ENCODE results near the gene TSSK2.
"Not testable (repeated sequence)": the region's sequence is repeated elsewhere in the genome, so short reads cannot be mapped to it uniquely, and the experiment has no call there.

TSSK2 gene
- 0 to 0.13 (median 0) reads per million in 9 experiments for total RNA-seq

DNA sequence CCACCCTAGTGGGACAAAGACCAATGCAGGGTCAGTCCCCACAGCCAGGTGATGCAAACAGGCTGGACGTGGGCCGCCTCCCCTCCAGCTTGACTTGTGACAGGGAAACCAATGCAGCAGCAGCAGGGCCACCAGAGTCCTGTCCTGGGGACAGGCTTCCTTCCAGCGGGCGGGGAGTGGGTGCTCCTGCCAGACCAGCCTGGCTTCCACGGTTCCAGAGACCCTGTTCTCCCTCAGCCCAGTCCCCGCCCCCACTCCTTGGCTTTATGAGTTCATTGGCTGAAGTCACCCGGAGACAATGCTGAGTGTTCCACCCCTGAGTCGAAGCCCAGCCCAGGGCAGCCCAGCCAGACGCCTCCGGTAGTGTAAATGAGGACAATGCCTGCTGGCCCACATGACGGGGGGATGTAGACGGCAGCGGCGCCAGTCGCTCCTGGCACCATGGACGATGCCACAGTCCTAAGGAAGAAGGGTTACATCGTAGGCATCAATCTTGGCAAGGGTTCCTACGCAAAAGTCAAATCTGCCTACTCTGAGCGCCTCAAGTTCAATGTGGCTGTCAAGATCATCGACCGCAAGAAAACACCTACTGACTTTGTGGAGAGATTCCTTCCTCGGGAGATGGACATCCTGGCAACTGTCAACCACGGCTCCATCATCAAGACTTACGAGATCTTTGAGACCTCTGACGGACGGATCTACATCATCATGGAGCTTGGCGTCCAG, at the start of gene TSSK2:
Gene TSSK2, plus strand, starts transcription at position 350 of the 726 bp plus-strand sequence. Its CDS starts 92 bp downstream, at position 442.
- Mint-ChIP-seq H3K27me3 (no peaks in the 10 kb centered on the region), H3K4me1 (ENCODE audit: low read depth in 2 of 2) (no peaks in the 10 kb centered on the region), H3K9me3 (no peaks in the 10 kb centered on the region), H3K27ac (no peak within 1 kb of the TSS), H3K36me3 (ENCODE audit: insufficient read depth) (peaks cover 41% of the 10 kb centered on the region), H3K4me3 (no peak within 1 kb of the TSS)
- no peak for ATAC-seq (replicated peaks)
- DNase-seq = no peak

DNA sequence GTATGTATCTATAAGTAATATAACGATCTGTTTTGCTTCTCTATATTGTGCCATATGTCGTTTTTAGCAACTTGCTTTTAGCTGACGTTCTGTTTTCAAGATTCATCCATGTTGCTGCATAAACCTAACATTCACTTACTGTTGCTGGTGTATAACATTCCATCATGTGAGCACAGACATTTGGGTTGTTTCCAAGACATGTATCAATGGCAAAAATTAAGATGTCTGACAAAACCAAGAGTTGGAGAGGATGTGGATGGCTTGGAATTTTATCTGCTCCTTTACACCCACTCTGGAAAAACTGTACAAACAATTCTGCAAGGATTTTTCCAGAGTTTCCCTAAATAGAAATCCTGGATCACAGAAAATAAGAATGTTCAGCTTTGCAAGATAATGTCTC, 49.8 kb upstream of the TSSK2 start:
- no peak overlapping the region for H3K27ac Mint-ChIP-seq
- H3K27me3 Mint-ChIP-seq = no peaks in the 10 kb centered on the region
- no peak for DNase-seq
- no peak overlapping the region for H3K4me3 Mint-ChIP-seq
- H3K36me3 Mint-ChIP-seq (ENCODE audit: insufficient read depth) = peaks cover 35% of the 10 kb centered on the region
- no peak for ATAC-seq (replicated peaks)
- no peaks in the 10 kb centered on the region for H3K9me3 Mint-ChIP-seq
- H3K4me1 Mint-ChIP-seq (ENCODE audit: low read depth in 2 of 2) = peaks cover 12 to 19% of the 10 kb centered on the region in 2 donors

DNA sequence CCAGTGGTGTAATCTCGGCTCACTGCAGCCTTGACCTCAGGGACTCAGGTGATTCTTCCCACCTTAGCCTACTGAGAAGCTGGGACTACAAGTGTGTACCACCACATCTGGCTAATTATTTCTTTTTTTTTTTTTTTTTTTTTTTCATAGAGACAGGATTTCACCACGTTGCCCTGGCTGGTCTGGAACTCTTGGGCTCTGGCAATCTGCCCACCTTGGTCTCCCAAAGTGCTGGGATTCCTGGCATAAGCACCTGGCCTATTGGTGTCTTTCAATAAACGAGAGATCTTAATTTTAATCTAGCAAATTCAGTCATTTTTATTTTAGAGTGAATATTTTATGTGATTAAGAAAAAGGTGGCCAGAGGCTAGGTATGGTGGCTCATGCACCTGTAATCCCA, 49.0 kb upstream of the TSSK2 start:
- Mint-ChIP-seq H3K9me3 (no peaks in the 10 kb centered on the region), H3K4me1 (ENCODE audit: low read depth in 2 of 2) (peaks cover 16 to 23% of the 10 kb centered on the region in 2 donors), H3K36me3 (ENCODE audit: insufficient read depth) (peaks cover 35% of the 10 kb centered on the region), H3K27me3 (no peaks in the 10 kb centered on the region), H3K4me3 (no peak overlapping the region), H3K27ac (no peak overlapping the region)
- DNase-seq (no peak), ATAC-seq (replicated peaks) (no peak)

DNA sequence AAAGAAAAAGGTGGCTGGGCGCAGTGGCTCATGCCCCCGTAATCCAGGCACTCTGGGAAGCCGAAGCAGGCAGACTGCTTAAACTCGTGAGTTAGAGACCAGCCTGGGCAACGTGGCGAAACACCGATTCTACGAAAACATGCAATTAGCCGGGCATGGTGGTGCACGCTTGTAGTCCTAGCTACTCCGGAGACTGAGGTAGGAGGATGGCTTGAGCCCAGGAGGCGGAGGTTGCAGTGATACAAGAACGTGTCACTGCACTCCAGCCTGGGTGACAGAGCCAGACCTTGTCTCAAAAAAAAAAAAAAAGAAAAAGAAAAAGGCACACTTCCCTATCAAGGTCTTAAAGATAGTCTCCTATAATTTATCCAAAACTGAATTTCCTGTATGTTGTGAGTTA, 48.3 kb upstream of the TSSK2 start:
- Mint-ChIP-seq H3K27me3 (no peaks in the 10 kb centered on the region), H3K4me3 (no peak overlapping the region), H3K4me1 (ENCODE audit: low read depth in 2 of 2) (peaks cover 16 to 23% of the 10 kb centered on the region in 2 donors), H3K36me3 (ENCODE audit: insufficient read depth) (peaks cover 39% of the 10 kb centered on the region), H3K27ac (no peak overlapping the region), H3K9me3 (no peaks in the 10 kb centered on the region)
- DNase-seq (no peak), ATAC-seq (replicated peaks) (no peak)

DNA sequence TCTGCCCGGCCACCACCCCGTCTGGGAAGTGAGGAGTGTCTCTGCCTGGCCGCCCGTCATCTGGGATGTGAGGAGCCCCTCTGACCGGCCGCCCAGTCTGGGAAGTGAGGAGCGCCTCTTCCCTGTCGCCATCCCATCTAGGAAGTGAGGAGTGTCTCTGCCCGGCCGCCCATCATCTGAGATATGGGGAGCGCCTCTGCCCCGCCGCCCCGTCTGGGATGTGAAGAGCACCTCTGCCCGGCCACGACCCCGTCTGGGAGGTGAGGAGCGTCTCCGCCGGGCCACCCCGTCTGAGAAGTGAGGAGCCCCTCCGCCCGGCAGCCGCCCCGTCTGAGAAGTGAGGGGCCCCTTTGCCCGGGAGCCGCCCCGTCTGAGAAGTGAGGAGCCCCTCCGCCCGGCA, 47.0 kb upstream of the TSSK2 start:
- ATAC-seq (replicated peaks); H3K4me3 Mint-ChIP-seq; DNase-seq; H3K27me3 Mint-ChIP-seq; H3K9me3 Mint-ChIP-seq; H3K27ac Mint-ChIP-seq: not testable (repeated sequence)
- Mint-ChIP-seq H3K36me3 (ENCODE audit: insufficient read depth) (peaks cover 37% of the 10 kb centered on the region), H3K4me1 (ENCODE audit: low read depth in 2 of 2) (peaks cover 19 to 34% of the 10 kb centered on the region in 2 donors)

DNA sequence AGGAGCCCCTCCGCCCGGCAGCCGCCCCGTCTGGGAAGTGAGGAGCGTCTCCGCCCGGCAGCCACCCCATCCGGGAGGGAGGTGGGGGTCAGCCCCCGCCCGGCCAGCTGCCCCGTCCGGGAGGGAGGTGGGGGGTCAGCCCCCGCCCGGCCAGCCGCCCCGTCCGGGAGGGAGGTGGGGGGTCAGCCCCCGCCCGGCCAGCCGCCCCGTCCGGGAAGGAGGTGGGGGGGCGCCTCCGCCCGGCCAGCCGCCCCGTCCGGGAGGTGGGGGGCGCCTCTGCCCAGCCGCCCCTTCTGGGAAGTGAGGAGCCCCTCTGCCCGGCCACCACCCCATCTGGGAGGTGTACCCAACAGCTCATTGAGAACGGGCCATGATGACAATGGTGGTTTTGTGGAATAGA, 46.5 kb upstream of the TSSK2 start:
- not testable (repeated sequence) for H3K27ac Mint-ChIP-seq
- H3K4me1 Mint-ChIP-seq (ENCODE audit: low read depth in 2 of 2) = peaks cover 17 to 31% of the 10 kb centered on the region in 2 donors

DNA sequence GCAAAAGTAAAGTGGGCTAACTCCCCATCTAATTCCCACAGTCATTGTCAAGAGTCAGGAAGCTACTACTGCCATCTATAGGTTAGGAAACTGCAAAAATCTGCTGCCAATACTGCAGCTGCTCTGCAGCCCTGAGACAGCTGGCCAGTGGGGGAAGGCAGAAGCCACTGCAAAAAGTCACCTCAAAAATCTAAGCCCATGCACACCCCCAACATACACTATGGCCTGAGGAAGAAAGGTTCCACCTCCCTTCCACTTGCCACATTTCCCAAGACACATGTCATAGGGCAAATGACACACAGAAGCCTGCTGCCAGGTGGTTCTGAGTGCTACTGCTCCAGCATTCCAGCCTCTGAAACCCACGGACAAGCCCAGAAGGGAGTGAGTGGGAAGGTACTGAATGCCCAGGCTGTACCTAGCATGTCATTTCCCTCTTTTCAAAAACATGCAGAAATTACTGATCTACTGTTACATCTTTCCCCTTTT, 45.8 kb upstream of the TSSK2 start:
- Mint-ChIP-seq H3K4me1 (ENCODE audit: low read depth in 2 of 2) (peaks cover 17 to 28% of the 10 kb centered on the region in 2 donors), H3K27ac (peak overlapping the region in 1 of 2 donors; percentile 31), H3K36me3 (ENCODE audit: insufficient read depth) (peaks cover 38% of the 10 kb centered on the region), H3K4me3 (no peak overlapping the region), H3K9me3 (no peaks in the 10 kb centered on the region), H3K27me3 (no peaks in the 10 kb centered on the region)
- ATAC-seq (replicated peaks) = no peak
- no peak for DNase-seq

More for the DNA sequence above, 46.5 kb upstream of the TSSK2 start:
- DNase-seq; H3K9me3 Mint-ChIP-seq; H3K4me3 Mint-ChIP-seq; ATAC-seq (replicated peaks); H3K27me3 Mint-ChIP-seq: not testable (repeated sequence)
- peaks cover 38% of the 10 kb centered on the region for H3K36me3 Mint-ChIP-seq (ENCODE audit: insufficient read depth)

DNA sequence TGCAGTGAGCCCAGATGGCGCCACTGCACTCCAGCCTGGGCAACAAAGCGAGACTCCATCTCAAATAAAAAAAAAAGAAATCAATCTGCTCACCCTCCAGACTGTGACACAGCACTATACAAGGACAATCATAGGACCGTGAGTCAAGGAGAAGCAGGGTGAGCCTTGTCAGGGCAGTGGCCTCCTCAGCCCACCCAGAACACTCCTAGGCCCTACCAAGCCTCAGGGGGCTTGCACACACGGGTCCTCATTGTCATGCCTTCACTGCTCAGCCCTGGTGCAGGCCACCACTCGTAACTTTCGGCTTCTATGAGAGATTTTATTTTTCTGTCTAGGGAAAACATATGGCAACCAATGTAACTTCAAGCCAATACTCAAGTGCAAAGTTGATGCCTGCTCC, 44.7 kb upstream of the TSSK2 start:
- DNase-seq (no peak), ATAC-seq (replicated peaks) (no peak)
- Mint-ChIP-seq H3K4me1 (ENCODE audit: low read depth in 2 of 2) (peaks cover 19 to 29% of the 10 kb centered on the region in 2 donors), H3K36me3 (ENCODE audit: insufficient read depth) (peaks cover 35% of the 10 kb centered on the region), H3K4me3 (no peak overlapping the region), H3K27me3 (no peaks in the 10 kb centered on the region), H3K27ac (peak overlapping the region; percentile 11 to 20), H3K9me3 (no peaks in the 10 kb centered on the region)

DNA sequence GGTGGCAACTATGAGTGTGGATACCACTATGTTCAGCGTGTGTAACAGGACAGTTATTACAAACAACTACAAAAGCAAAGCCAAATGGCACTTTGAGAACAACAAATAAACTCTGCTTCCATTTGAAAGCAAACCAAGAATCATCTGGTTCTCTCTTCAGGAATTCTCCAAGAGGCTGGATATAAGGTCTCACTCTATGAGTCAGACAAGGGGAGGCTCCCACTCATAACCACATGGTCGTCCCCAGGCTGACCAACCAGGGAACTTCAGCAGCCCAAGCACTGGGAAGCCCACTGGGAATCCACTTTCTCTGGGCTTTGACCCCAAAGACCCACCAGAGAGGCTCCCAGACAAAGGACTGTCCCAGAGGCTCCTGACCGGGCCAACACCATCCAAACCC, 44.2 kb upstream of the TSSK2 start:
- peaks cover 19 to 29% of the 10 kb centered on the region in 2 donors for H3K4me1 Mint-ChIP-seq (ENCODE audit: low read depth in 2 of 2)
- H3K4me3 Mint-ChIP-seq = no peak overlapping the region
- no peaks in the 10 kb centered on the region for H3K27me3 Mint-ChIP-seq
- peaks cover 34% of the 10 kb centered on the region for H3K36me3 Mint-ChIP-seq (ENCODE audit: insufficient read depth)
- peak overlapping the region; percentile 11 to 20 for H3K27ac Mint-ChIP-seq
- DNase-seq (no peak), ATAC-seq (replicated peaks) (no peak)
- no peaks in the 10 kb centered on the region for H3K9me3 Mint-ChIP-seq

DNA sequence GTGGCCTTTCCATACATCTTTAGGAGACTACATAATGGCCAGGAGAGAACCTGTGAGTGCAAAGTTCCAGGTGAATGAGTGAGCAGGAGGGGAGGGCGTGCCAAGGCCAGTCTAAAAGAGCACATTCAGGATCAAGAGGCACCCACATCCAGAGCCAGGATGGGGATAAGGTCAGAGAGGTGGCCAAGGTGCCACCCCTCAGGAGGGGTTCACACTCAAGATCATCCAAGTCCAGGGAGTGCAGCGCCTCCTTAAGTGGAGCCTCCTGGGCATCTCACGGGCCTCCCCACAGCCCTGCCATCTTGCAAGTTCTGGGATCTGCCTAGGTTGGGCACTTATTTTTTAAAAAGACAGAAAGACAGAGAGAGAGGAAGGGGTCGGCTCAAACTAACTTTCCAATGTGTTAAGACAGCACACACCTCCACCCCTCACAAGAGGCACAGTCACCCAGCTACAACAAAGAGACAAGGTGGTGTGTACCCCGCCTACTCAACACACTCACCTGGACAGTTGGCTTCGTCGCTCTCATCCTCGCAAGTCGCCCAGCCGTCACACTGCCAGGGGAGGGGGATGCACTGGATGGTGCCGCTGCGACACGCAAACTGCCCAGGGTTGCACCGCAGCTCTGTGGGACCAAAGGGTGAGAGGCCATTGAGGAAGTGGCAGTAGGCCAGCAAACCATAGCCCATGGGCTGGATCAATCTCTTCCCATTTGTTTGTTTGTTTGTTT, 42.1 kb upstream of the TSSK2 start:
- peak overlapping the region in 1 of 2 donors; percentile 41 for H3K27ac Mint-ChIP-seq
- ATAC-seq (replicated peaks) (no peak), DNase-seq (no peak)
- H3K36me3 Mint-ChIP-seq (ENCODE audit: insufficient read depth) = peaks cover 36% of the 10 kb centered on the region
- H3K4me3 Mint-ChIP-seq = no peak overlapping the region
- H3K27me3 Mint-ChIP-seq = no peaks in the 10 kb centered on the region
- no peaks in the 10 kb centered on the region for H3K9me3 Mint-ChIP-seq
- peaks cover 22 to 33% of the 10 kb centered on the region in 2 donors for H3K4me1 Mint-ChIP-seq (ENCODE audit: low read depth in 2 of 2)

DNA sequence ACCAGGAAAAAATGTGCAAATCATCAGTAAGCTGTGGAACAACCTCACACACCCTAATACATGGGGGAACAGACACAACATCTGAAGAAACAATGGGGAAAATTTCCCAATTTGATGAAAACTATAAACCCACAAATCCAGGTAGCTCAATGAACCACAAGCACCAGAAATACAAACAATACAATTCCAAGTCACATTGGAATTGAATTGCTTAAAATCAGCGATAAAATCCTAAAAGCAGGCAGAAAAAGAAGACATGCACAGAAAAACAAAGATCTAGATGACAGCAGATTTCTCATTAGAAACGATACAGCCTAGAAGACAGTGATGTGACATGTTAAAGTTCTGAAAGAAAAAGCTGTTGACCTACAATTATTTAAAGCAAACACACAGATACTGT, 40.9 kb upstream of the TSSK2 start:
- Mint-ChIP-seq H3K27ac (peak overlapping the region in 1 of 2 donors; percentile 78), H3K27me3 (no peaks in the 10 kb centered on the region), H3K36me3 (ENCODE audit: insufficient read depth) (peaks cover 29% of the 10 kb centered on the region), H3K9me3 (no peaks in the 10 kb centered on the region), H3K4me3 (no peak overlapping the region), H3K4me1 (ENCODE audit: low read depth in 2 of 2) (peaks cover 21 to 32% of the 10 kb centered on the region in 2 donors)
- no peak for ATAC-seq (replicated peaks)
- DNase-seq = no peak

DNA sequence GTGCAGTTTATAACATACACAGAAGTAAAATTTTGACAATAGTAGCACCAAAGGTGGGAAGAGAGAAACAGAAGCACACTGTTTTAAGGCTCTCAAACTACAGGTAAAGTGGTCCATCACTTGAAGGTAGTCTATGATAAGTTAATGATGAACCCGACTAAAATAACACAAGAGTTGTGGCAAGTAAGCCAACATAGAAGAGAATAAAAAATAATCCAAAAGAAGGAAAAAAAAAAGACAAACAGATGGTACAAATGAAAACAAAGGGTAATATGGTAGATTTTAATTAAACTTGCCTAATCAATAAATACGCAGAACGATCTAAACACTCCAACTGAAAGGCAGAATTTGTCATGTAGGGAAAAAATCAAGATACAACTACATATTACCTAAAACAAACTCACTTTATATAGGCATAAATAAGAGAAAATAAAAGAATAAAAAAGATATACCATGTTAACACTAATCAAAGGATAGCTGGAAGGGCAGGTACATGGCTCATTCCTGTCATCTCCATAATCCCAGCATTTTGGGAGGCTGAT, 40.5 kb upstream of the TSSK2 start:
- Mint-ChIP-seq H3K27ac (peak overlapping the region; percentile 24 to 78), H3K4me1 (ENCODE audit: low read depth in 2 of 2) (peaks cover 17 to 27% of the 10 kb centered on the region in 2 donors), H3K27me3 (no peaks in the 10 kb centered on the region), H3K4me3 (no peak overlapping the region), H3K36me3 (ENCODE audit: insufficient read depth) (peaks cover 29% of the 10 kb centered on the region), H3K9me3 (no peaks in the 10 kb centered on the region)
- DNase-seq (no peak), ATAC-seq (replicated peaks) (no peak)

DNA sequence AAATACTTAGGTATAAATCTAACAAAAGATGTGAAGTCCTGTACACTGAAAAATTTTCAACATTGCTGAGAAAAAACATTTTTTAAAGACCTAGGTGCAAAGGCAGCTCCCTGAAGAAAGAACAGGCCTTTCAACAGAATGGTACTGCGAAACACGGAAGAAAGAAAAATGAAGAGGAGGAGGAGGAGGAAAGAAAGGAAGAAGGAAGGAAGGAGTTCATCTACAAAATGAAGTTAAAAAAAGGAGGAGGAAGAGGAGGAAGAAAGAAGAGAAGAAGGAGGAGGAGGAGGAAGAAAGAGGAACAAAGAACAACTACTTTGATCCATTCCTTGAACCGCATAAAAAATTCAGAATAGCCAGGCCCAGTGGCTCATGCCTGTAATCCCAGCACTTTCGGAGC, 38.4 kb upstream of the TSSK2 start:
- ATAC-seq (replicated peaks) = no peak
- DNase-seq = no peak
- Mint-ChIP-seq H3K4me3 (no peak overlapping the region), H3K27ac (peak overlapping the region in 1 of 2 donors; percentile 19), H3K27me3 (no peaks in the 10 kb centered on the region), H3K9me3 (no peaks in the 10 kb centered on the region), H3K36me3 (ENCODE audit: insufficient read depth) (peaks cover 25% of the 10 kb centered on the region), H3K4me1 (ENCODE audit: low read depth in 2 of 2) (peaks cover 18 to 28% of the 10 kb centered on the region in 2 donors)
